IPS-18c (cell line): ENCODE data around the gene KDM5B.

ENCODE experiments used
- H3K4me3 ChIP-seq: 2 replicates; pipeline ENCODE4 v1.7.0; 2013; ENCODE audit warnings: low read depth, mild to moderate bottlenecking, low read length, moderate library complexity; ENCODE audit not compliant: insufficient read depth
- H3K9me3 ChIP-seq: one replicate; pipeline ENCODE4 v1.6.1; 2013; ENCODE audit warnings: mild to moderate bottlenecking, low read length, moderate library complexity; ENCODE audit not compliant: control insufficient read depth, insufficient read depth

Gene KDM5B

GRCh38 chr1:202825748-202826147, 17.5 kb upstream of the KDM5B start:
- Histone ChIP-seq H3K4me3 (no peak overlapping the region), H3K9me3 (no peaks in the 10 kb centered on the region)

GRCh38 chr1:202821467-202821866, 13.2 kb upstream of the KDM5B start:
- peaks cover 4% of the 10 kb centered on the region for H3K9me3 ChIP-seq
- H3K4me3 ChIP-seq, result no peak overlapping the region

- peaks cover 4% of the 10 kb centered on the region for H3K9me3 ChIP-seq
- H3K4me3 ChIP-seq, result no peak overlapping the region
These were observed 10.6 kb upstream of the KDM5B start for GRCh38 chr1:202818819-202819218.

- Histone ChIP-seq H3K9me3 (peaks cover 4% of the 10 kb centered on the region), H3K4me3 (no peak overlapping the region)
These were observed 6.9 kb upstream of the KDM5B start for GRCh38 chr1:202815120-202815519.

- H3K4me3 ChIP-seq, result peak overlapping the region; percentile 82
- no peaks in the 10 kb centered on the region for H3K9me3 ChIP-seq
These were observed 4.2 kb upstream of the KDM5B start for GRCh38 chr1:202812176-202813026.

DNA sequence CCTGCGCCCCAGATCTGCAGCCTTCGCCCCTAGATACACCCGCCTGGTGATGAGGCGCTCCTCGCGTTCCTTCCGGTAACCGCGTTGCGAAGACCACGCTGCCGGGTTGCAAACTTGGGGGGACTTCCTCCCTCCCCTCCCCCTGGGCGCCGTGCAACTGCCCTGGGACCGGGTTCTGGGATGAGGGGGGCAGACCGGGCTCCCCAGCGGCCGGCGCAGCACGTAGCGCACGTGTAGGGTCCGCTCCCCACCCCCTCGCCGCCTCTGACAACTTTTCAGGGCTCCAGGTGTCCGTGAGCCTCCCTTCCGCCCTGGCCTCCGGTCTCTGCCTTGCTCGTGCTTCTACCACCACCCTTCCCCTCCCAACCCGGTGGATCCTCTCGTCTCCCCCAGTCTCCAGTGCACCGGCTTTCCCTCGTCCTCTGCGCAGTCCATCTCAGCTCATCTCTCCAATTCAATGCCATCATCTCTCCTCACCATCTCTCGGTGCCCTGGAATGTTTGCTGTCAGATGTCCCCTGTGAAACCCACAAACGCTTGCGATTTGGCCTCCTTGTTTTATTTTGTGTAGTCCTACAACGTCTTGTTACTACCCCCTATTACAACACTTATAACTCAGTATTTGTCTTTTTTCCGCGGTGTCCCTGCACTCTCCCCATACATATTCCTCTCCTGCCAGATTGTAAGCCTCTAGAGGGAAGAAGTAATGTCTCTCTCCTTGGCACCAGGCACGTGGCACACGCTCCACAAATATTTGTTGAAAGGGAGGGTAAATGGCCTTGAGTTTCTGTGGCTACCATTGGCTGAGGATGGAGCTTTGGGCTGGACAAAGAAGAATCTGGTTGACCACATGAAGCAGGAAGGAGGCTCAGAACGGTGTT, 3.3 kb upstream of the KDM5B start:
- Histone ChIP-seq H3K9me3 (no peaks in the 10 kb centered on the region), H3K4me3 (peak overlapping the region; percentile 82)

GRCh38 chr1:202810615-202811295, 2.5 kb upstream of the KDM5B start, which contains the start of gene PCAT6:
Gene PCAT6 (plus strand): TSS chr1:202810954.
- H3K9me3 ChIP-seq, result no peaks in the 10 kb centered on the region
- H3K4me3 ChIP-seq, result peak within 1 kb of the TSS; percentile 82

- Histone ChIP-seq H3K4me3 (peak overlapping the region; percentile 82), H3K9me3 (no peaks in the 10 kb centered on the region)
These were observed 2.0 kb upstream of the KDM5B start for GRCh38 chr1:202810193-202810614.

- Histone ChIP-seq H3K9me3 (no peaks in the 10 kb centered on the region), H3K4me3 (peak overlapping the region; percentile 82)
These were observed 1.5 kb upstream of the KDM5B start for GRCh38 chr1:202809597-202810159.

DNA sequence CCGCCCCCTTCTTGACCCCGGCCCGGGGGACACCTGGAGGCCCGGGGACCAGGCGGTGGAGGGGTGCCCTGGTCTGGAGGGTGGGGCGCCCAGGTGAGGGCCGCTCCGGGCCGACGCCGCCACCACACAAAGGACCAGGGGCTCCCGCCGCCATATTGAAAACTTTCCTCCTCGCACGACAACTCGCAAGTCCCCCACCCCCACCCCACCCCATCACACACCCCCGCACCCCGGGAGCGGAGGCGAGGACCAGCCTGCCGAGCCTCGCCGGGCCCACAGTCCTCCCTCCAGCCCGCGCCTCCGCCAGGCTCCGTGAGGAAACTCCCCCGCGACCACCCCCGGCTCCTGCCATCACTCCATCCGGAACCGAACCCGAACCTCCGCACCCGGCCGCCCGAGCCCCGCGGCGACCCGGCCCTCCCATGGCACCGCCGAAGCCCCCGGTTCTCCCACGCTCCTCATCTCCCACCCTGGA, 733 bp downstream of the KDM5B start:
- Histone ChIP-seq H3K9me3 (no peaks in the 10 kb centered on the region), H3K4me3 (peak overlapping the region; percentile 86)

GRCh38 chr1:202806845-202807450, 1.3 kb downstream of the KDM5B start:
- H3K9me3 ChIP-seq, result no peaks in the 10 kb centered on the region
- peak overlapping the region; percentile 86 for H3K4me3 ChIP-seq

GRCh38 chr1:202805886-202806844, 2.1 kb downstream of the KDM5B start:
- Histone ChIP-seq H3K4me3 (peak overlapping the region; percentile 86), H3K9me3 (no peaks in the 10 kb centered on the region)

DNA sequence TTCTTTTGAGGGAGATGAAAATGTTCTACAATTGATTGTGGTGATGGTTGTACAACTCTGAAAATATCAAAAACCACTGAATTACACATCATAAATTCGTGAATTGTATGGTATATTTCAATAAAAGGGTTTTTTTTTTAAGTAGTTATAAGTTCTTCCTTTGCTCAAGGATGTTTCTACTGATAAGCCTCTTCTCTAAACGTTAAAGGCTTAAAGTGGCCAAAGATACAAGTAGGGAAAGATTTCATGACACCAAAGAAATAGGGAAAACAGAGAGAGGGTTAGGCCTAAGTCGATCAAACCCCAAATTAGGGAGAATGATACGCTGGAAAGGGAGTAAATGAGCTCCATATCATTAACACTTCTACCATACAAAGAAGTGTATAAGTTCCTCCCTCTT, 4.1 kb downstream of the KDM5B start:
- no peaks in the 10 kb centered on the region for H3K9me3 ChIP-seq
- H3K4me3 ChIP-seq, result no peak overlapping the region

- no peak overlapping the region for H3K4me3 ChIP-seq
- no peaks in the 10 kb centered on the region for H3K9me3 ChIP-seq
These were observed 5.0 kb downstream of the KDM5B start for GRCh38 chr1:202802998-202803932.

DNA sequence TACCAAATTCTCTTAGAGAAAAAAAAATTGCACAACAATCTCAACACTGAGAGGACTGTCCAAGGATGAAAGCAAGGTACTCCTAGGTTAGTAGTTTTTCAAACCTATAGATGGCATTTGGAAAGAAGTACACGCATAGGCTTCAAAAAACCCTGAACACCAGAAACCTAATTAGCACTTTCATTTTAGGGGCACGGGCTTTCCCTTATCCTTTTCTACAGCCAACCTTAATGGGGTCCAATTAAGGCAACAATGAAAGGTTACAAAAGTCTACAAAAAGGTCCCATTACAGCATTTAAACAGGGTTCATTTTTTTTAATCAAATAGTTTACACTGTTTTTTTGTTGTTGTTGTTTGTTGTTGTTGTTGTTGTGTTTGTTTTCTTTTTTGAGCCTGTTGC, 6.2 kb downstream of the KDM5B start:
- no peaks in the 10 kb centered on the region for H3K9me3 ChIP-seq
- no peak overlapping the region for H3K4me3 ChIP-seq
